GM12878 (cell line): ENCODE measurements around the gene TAF6L. TPM values are rescaled to one million over a fixed set of nuclear protein-coding genes. Genes with fewer than 3 reads are reported as not detected.

ENCODE experiments used
- ATAC-seq: fragments of 200-7000 bp; cut with Tn5 transposase; 3 replicates; pipeline ENCODE4 v1.9.1; 2020; ENCODE audit warnings: mild to moderate bottlenecking, moderate library complexity
- BruUV-seq: library from RNA; stranded (reverse); fragments of 400-500 nt; replicated peaks from 2 replicates; lab custom pipeline; 2021; lab: Mats Ljungman, UMichigan
- CTCF ChIA-PET: fragments of 300-600 bp; sonication (Branson Sonifier 250); formaldehyde crosslinking; extraction: SDS; loops from one replicate; lab custom pipeline; 2021; ENCODE audit warnings: inconsistent platforms; lab: Yijun Ruan, JAX
- POLR2A ChIA-PET: fragments of 350-600 bp; formaldehyde crosslinking; extraction: SDS; loops from one replicate; lab custom pipeline; 2021; ENCODE audit warnings: inconsistent platforms; lab: Charles Lee
- RAD21 ChIA-PET: fragments of 300-600 bp; sonication (Branson Sonifier 250); formaldehyde crosslinking; loops from one replicate; lab custom pipeline; 2023; ENCODE audit warnings: antibody characterized with exemption; ENCODE audit not compliant: unreplicated experiment; lab: Charles Lee
- SMC1A ChIA-PET: fragments of 300-600 bp; sonication (Branson Sonifier 250); formaldehyde crosslinking; loops from one replicate; lab custom pipeline; 2023; ENCODE audit not compliant: unreplicated experiment, uncharacterized antibody; lab: Charles Lee
- DNase-seq: peaks from one replicate; pipeline ENCODE4 v3.0.0-alpha.2; 2011; ENCODE audit warnings: low read depth, low spot score
- FAIRE-seq: peaks from 3 replicates; lab custom pipeline; 2011; peaks lifted over from hg19 to GRCh38; lab: Jason Lieb, UNC
- H2AFZ ChIP-seq: 2 replicates; pipeline ENCODE4 v1.6.0; 2011; ENCODE audit warnings: low read depth, low read length, control low read depth; ENCODE audit not compliant: control insufficient read depth
- H3K27ac ChIP-seq: 2 replicates; pipeline ENCODE4 v1.5.1; 2011; ENCODE audit warnings: control low read depth; ENCODE audit not compliant: control insufficient read depth, insufficient read depth
- H3K27me3 ChIP-seq, 2 experiments: replicated peaks in 1 of 2; 2 replicates each; pipeline versions ENCODE4 v1.6.0 to v1.6.1; 2011; ENCODE audit warnings: low read length in 1 of 2; ENCODE audit not compliant: control insufficient read depth in 2 of 2, insufficient read depth in 2 of 2
- H3K36me3 ChIP-seq, 2 experiments: 2 replicates each; pipeline ENCODE4 v1.5.1; 2011; ENCODE audit warnings: low read length in 1 of 2; ENCODE audit not compliant: control insufficient read depth in 2 of 2, insufficient read depth in 2 of 2
- H3K4me1 ChIP-seq: 2 replicates; pipeline ENCODE4 v1.6.1; 2011; ENCODE audit warnings: mild to moderate bottlenecking, low read length, moderate library complexity, mixed read lengths; ENCODE audit not compliant: control insufficient read depth, insufficient read depth
- H3K4me2 ChIP-seq: 2 replicates; pipeline ENCODE4 v1.6.0; 2011; ENCODE audit warnings: control low read depth; ENCODE audit not compliant: control insufficient read depth, insufficient read depth
- H3K4me3 ChIP-seq: fragments of 200-600 bp; sonication (generic); 2 replicates; pipeline ENCODE4 v1.5.1; 2016
- H3K79me2 ChIP-seq: 2 replicates; pipeline ENCODE4 v1.6.0; 2011; ENCODE audit warnings: low read length; ENCODE audit not compliant: control insufficient read depth, insufficient read depth
- H3K9ac ChIP-seq: 2 replicates; pipeline ENCODE4 v1.8.0; 2011; ENCODE audit warnings: low read length, control low read depth, mixed read lengths; ENCODE audit not compliant: control insufficient read depth, insufficient read depth
- H3K9me3 ChIP-seq: replicated peaks from 3 replicates; pipeline ENCODE4 v1.5.1; 2011; ENCODE audit warnings: mild to moderate bottlenecking, low read length; ENCODE audit not compliant: control insufficient read depth, insufficient read depth
- H4K20me1 ChIP-seq: 2 replicates; pipeline ENCODE4 v1.6.0; 2011; ENCODE audit not compliant: control insufficient read depth, insufficient read depth
- BRCA1 ChIP-seq: IDR thresholded peaks from 2 replicates; pipeline ENCODE4 v1.6.1; 2011; ENCODE audit warnings: low read depth, low read length, improper control_type of control experiment
- JUNB ChIP-seq: IDR thresholded peaks from 2 replicates; pipeline ENCODE4 v1.6.1; 2016; ENCODE audit warnings: antibody characterized with exemption, mild to moderate bottlenecking
- NR2C1 ChIP-seq: fragments of 450-650 bp; IDR thresholded peaks from 2 replicates; pipeline ENCODE4 v1.6.1; 2017; ENCODE audit warnings: antibody characterized with exemption, mild to moderate bottlenecking, moderate library complexity
- PAX5 ChIP-seq: IDR thresholded peaks from 2 replicates; pipeline ENCODE4 v1.6.1; 2011; ENCODE audit warnings: low read depth, low read length, borderline replicate concordance
- RAD51 ChIP-seq: fragments of 450-650 bp; IDR thresholded peaks from 2 replicates; pipeline ENCODE4 v1.6.1; 2016; ENCODE audit warnings: moderate library complexity, mild to moderate bottlenecking, inconsistent platforms
- SMARCA5 ChIP-seq: fragments of 450-650 bp; IDR thresholded peaks from 2 replicates; pipeline ENCODE4 v1.6.1; 2017; ENCODE audit warnings: mild to moderate bottlenecking
- SRF ChIP-seq, 2 experiments: IDR thresholded peaks; 2 replicates each; pipeline ENCODE4 v1.6.1; 2011; ENCODE audit warnings: low read depth in 2 of 2, low read length in 2 of 2, mild to moderate bottlenecking in 1 of 2, moderate library complexity in 1 of 2
- TCF3 ChIP-seq: IDR thresholded peaks from 2 replicates; pipeline ENCODE4 v1.6.1; 2012; ENCODE audit warnings: low read depth, mild to moderate bottlenecking, low read length, borderline replicate concordance; ENCODE audit not compliant: insufficient read depth
- WGBS: methylation state at CpG from one replicate; pipeline ENCODE4 v1.1.6; 2016; ENCODE audit warnings: low lambda C conversion rate; ENCODE audit not compliant: insufficient replicate concordance, insufficient coverage; ENCODE audit errors: missing lambda C conversion rate; 5-methylcytosine and 5-hydroxymethylcytosine counted together
- in situ Hi-C: fragments of 300-500 bp; cut with MboI; formaldehyde crosslinking; loops from 9 replicates; pipeline ENCODE4 v1.14.3; 2018; ENCODE audit warnings: mixed read lengths
- intact Hi-C: fragments of 100-400 bp; cut with micrococcal nuclease; formaldehyde crosslinking; loops from one replicate; pipeline ENCODE4 v1.14.2; 2022; ENCODE audit not compliant: unreplicated experiment
- polyA plus RNA-seq, 11 experiments: library from polyadenylated mRNA; depleted of rRNA in 4 of 11; unstranded in 6 of 11; stranded (reverse) in 5 of 11; fragments of >200 nt; fragmentation: Nextera tagmentation in 4 of 11; fragmentation: Illumina TruSeq in 1 of 11; extraction: Ambion mirVana in 4 of 11; extraction: Trizol in 1 of 11; gene quantifications; 1 replicate in 1 of 11; 2 replicates in 10 of 11; pipeline versions ENCODE4 v1.2.1 to v1.2.3, GENCODE V29; 2011 to 2016; ENCODE audit warnings: inconsistent platforms in 2 of 11, missing spikeins in 2 of 11, low read depth in 1 of 11
- total RNA-seq, 4 experiments: library from RNA; depleted of rRNA in 3 of 4; stranded (reverse); fragments of >200 nt in 3 of 4; fragmentation: Illumina TruSeq in 1 of 4; extraction: Trizol in 1 of 4; gene quantifications; 2 replicates each; pipeline versions ENCODE4 v1.2.1 to v1.2.3, GENCODE V29; 2013 to 2021
- TF ChIP-seq, protein P1 (sequence below): fragments of 150-350 bp; IDR thresholded peaks from 2 replicates; pipeline ENCODE4 v1.6.1; 2016; ENCODE audit warnings: low read depth, low read length
- TF ChIP-seq, protein P2 (sequence below), 3 experiments: IDR thresholded peaks in 2 of 3; conservative IDR thresholded peaks in 1 of 3; 2 replicates each; pipeline ENCODE4 v1.5.1; 2011; ENCODE audit warnings: low read depth in 3 of 3, low read length in 3 of 3, mild to moderate bottlenecking in 3 of 3, control low read depth in 2 of 3, moderate library complexity in 2 of 3, inconsistent platforms in 1 of 3, mixed read lengths in 1 of 3; ENCODE audit not compliant: control insufficient read depth in 2 of 3, insufficient read depth in 1 of 3; ENCODE audit errors: extremely low read depth in 1 of 3
- TF ChIP-seq, protein P3 (sequence below): fragments of 450-650 bp; IDR thresholded peaks from 2 replicates; pipeline ENCODE4 v1.6.1; 2017; ENCODE audit warnings: low read depth, mild to moderate bottlenecking, moderate library complexity
- TF ChIP-seq, protein P4 (sequence below): fragments of 450-650 bp; formaldehyde crosslinking; IDR thresholded peaks from 2 replicates; pipeline ENCODE4 v1.4.0; 2020; ENCODE audit warnings: mild to moderate bottlenecking, moderate library complexity

The TAF6L gene
- total and polyA plus RNA-seq, 10 of the 15 experiments (the other 5 are each of a cell fraction or from before 2014, with no cell fraction given), result 0.15 to 35.6 (median 19.0) TPM

DNA sequence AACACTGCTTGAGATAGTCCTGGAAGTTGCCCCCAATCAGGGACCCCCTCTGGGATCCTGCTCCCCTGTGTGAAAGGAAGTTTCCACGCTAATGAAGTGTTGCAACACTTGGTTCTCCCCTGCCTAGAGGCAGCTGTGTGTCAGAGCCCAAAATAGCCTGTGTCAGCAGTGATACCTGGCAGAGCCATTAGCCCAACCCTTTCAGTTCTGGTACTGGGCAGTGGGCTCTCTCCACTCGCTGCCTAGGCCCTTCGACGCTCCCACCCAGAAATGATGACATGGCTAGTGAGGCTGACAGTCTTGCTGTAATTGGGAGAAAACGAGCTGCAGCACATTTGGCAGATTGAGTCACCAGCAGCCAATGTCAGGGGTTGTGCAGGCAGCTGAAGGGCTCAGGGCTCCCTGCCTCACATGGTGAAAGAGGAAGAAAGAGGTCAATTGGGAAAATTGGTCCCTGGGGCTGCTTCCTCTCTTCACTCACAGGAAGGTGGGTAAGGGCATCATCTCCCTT lies 35.5 kb downstream of the TAF6L start:
- intact Hi-C loops, result no loop called here
- H3K9ac ChIP-seq, result peak overlapping the region; percentile 95
- TF ChIP-seq, protein P1, sequence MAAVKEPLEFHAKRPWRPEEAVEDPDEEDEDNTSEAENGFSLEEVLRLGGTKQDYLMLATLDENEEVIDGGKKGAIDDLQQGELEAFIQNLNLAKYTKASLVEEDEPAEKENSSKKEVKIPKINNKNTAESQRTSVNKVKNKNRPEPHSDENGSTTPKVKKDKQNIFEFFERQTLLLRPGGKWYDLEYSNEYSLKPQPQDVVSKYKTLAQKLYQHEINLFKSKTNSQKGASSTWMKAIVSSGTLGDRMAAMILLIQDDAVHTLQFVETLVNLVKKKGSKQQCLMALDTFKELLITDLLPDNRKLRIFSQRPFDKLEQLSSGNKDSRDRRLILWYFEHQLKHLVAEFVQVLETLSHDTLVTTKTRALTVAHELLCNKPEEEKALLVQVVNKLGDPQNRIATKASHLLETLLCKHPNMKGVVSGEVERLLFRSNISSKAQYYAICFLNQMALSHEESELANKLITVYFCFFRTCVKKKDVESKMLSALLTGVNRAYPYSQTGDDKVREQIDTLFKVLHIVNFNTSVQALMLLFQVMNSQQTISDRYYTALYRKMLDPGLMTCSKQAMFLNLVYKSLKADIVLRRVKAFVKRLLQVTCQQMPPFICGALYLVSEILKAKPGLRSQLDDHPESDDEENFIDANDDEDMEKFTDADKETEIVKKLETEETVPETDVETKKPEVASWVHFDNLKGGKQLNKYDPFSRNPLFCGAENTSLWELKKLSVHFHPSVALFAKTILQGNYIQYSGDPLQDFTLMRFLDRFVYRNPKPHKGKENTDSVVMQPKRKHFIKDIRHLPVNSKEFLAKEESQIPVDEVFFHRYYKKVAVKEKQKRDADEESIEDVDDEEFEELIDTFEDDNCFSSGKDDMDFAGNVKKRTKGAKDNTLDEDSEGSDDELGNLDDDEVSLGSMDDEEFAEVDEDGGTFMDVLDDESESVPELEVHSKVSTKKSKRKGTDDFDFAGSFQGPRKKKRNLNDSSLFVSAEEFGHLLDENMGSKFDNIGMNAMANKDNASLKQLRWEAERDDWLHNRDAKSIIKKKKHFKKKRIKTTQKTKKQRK, result no peak
- TF ChIP-seq, protein P2, sequence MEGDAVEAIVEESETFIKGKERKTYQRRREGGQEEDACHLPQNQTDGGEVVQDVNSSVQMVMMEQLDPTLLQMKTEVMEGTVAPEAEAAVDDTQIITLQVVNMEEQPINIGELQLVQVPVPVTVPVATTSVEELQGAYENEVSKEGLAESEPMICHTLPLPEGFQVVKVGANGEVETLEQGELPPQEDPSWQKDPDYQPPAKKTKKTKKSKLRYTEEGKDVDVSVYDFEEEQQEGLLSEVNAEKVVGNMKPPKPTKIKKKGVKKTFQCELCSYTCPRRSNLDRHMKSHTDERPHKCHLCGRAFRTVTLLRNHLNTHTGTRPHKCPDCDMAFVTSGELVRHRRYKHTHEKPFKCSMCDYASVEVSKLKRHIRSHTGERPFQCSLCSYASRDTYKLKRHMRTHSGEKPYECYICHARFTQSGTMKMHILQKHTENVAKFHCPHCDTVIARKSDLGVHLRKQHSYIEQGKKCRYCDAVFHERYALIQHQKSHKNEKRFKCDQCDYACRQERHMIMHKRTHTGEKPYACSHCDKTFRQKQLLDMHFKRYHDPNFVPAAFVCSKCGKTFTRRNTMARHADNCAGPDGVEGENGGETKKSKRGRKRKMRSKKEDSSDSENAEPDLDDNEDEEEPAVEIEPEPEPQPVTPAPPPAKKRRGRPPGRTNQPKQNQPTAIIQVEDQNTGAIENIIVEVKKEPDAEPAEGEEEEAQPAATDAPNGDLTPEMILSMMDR (IDR thresholded peaks at IDR 0.05 in 2 of 3, conservative IDR thresholded peaks at IDR 0.05 in 1 of 3; ENCODE audit: control insufficient read depth in 2 of 3, extremely low read depth in 1 of 3, insufficient read depth in 1 of 3, low read depth in 3 of 3, low read length in 3 of 3), result no peak
- no peak for TF ChIP-seq JUNB
- no peak for TF ChIP-seq NR2C1
- TF ChIP-seq PAX5, result no peak
- no peak for TF ChIP-seq BRCA1
- no peak for TF ChIP-seq SRF (IDR thresholded peaks at IDR 0.05; ENCODE audit: low read depth in 2 of 2, low read length in 2 of 2)
- TF ChIP-seq, protein P3, sequence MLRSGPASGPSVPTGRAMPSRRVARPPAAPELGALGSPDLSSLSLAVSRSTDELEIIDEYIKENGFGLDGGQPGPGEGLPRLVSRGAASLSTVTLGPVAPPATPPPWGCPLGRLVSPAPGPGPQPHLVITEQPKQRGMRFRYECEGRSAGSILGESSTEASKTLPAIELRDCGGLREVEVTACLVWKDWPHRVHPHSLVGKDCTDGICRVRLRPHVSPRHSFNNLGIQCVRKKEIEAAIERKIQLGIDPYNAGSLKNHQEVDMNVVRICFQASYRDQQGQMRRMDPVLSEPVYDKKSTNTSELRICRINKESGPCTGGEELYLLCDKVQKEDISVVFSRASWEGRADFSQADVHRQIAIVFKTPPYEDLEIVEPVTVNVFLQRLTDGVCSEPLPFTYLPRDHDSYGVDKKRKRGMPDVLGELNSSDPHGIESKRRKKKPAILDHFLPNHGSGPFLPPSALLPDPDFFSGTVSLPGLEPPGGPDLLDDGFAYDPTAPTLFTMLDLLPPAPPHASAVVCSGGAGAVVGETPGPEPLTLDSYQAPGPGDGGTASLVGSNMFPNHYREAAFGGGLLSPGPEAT, result no peak
- no peak for TF ChIP-seq RAD51
- TF ChIP-seq SMARCA5, result no peak
- TF ChIP-seq, protein P4, sequence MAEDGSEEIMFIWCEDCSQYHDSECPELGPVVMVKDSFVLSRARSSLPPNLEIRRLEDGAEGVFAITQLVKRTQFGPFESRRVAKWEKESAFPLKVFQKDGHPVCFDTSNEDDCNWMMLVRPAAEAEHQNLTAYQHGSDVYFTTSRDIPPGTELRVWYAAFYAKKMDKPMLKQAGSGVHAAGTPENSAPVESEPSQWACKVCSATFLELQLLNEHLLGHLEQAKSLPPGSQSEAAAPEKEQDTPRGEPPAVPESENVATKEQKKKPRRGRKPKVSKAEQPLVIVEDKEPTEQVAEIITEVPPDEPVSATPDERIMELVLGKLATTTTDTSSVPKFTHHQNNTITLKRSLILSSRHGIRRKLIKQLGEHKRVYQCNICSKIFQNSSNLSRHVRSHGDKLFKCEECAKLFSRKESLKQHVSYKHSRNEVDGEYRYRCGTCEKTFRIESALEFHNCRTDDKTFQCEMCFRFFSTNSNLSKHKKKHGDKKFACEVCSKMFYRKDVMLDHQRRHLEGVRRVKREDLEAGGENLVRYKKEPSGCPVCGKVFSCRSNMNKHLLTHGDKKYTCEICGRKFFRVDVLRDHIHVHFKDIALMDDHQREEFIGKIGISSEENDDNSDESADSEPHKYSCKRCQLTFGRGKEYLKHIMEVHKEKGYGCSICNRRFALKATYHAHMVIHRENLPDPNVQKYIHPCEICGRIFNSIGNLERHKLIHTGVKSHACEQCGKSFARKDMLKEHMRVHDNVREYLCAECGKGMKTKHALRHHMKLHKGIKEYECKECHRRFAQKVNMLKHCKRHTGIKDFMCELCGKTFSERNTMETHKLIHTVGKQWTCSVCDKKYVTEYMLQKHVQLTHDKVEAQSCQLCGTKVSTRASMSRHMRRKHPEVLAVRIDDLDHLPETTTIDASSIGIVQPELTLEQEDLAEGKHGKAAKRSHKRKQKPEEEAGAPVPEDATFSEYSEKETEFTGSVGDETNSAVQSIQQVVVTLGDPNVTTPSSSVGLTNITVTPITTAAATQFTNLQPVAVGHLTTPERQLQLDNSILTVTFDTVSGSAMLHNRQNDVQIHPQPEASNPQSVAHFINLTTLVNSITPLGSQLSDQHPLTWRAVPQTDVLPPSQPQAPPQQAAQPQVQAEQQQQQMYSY (CRISPR knock-in tag), result no peak
- TF ChIP-seq TCF3, result no peak

More for the DNA sequence above, 35.5 kb downstream of the TAF6L start:
- peaks cover 25% of the 10 kb centered on the region for H3K79me2 ChIP-seq
- ChIA-PET POLR2A (interaction anchor here (0.5 to 2.2 kb wide), 19 partner anchors 8 to 1398 kb away, joined by 3 to 17 read pairs (median 6); partner anchors contain the start of genes STX5, TEX54, TMEM179B and TMEM223), RAD21 (interaction anchor here (0.9 to 2.0 kb wide), 8 partner anchors 9 to 141 kb away, joined by 3 to 9 read pairs (median 4); partner anchors contain the start of genes C11orf98, CSKMT, STX5 and TEX54), SMC1A (interaction anchor here (0.6 to 2.1 kb wide), 9 partner anchors 9 to 142 kb away, joined by 3 to 10 read pairs (median 3); partner anchors contain the start of gene STX5), CTCF (interaction anchor here (0.9 to 1.9 kb wide), 5 partner anchors 9 to 125 kb away, joined by 3 to 15 read pairs (median 3); no protein-coding TSS in a partner anchor)
- H3K27me3 ChIP-seq, result no peaks in the 10 kb centered on the region
- ATAC-seq, result no peak
- no peak overlapping the region; the same call in 1 of the 2 replicates for H2AFZ ChIP-seq
- in situ Hi-C loops, result no loop called here
- no peaks in the 10 kb centered on the region for H4K20me1 ChIP-seq
- peak overlapping the region; percentile 85; the same call in 1 of the 2 replicates for H3K4me3 ChIP-seq
- H3K4me2 ChIP-seq, result peak overlapping the region; percentile 91
- peaks cover 15% of the 10 kb centered on the region for H3K4me1 ChIP-seq
- peak overlapping the region; percentile 69 for H3K27ac ChIP-seq
- FAIRE-seq, result no peak
- peaks cover 2 to 13% of the 10 kb centered on the region in 2 experiments; a peak in 3 of 4 replicates for H3K36me3 ChIP-seq
- 42% methylated on average over 5 of the region's 5 CpGs for WGBS
- BruUV-seq, result no TSS peak
- DNase-seq, result no peak
- H3K9me3 ChIP-seq, result no peaks in the 10 kb centered on the region
